ENCODE measurements around the gene ADCY9. TPM values are rescaled to one million over a fixed set of nuclear protein-coding genes. Genes with fewer than 3 reads are reported as not detected.
"Not testable (repeated sequence)": the region's sequence is repeated elsewhere in the genome, so short reads cannot be mapped to it uniquely, and the experiment has no call there.

The ADCY9 gene
- total RNA-seq, 4 donors from 2014 or later, result 13.1 to 25.1 (median 18.5) TPM

- intact Hi-C loops (cut with DNase I; ENCODE audit: low total_unique reads), result no loop called here
- TF ChIP-seq POLR2A (IDR thresholded peaks at IDR 0.05) (no peak), CTCF (IDR thresholded peaks at IDR 0.05) (no peak)
- H3K4me3 ChIP-seq (ENCODE audit: low read depth, poor library complexity, severe bottlenecking), result no peak overlapping the region
- peak in 1 of 2 donors; percentile 29 for DNase-seq (ENCODE audit: low spot score in 2 of 2)
- 90 to 91% methylated on average over 7 of the region's 7 CpGs for WGBS, 2 donors
Observed at GRCh38 chr16:4038448-4038847, 77.8 kb downstream of the ADCY9 start.

- H3K4me3 ChIP-seq (ENCODE audit: low read depth, poor library complexity, severe bottlenecking); DNase-seq (ENCODE audit: low spot score in 2 of 2); intact Hi-C loops (cut with DNase I; ENCODE audit: low total_unique reads): not testable (repeated sequence)
- WGBS, 2 donors, result 95 to 98% methylated on average over 3 of the region's 3 CpGs
Observed at GRCh38 chr16:4036952-4037351, 79.3 kb downstream of the ADCY9 start.

- intact Hi-C loops (cut with DNase I; ENCODE audit: low total_unique reads), result no loop called here
- H3K4me3 ChIP-seq (ENCODE audit: low read depth, poor library complexity, severe bottlenecking), result no peak overlapping the region
- no peak for DNase-seq (ENCODE audit: low spot score in 2 of 2)
- TF ChIP-seq POLR2A (IDR thresholded peaks at IDR 0.05) (no peak), CTCF (IDR thresholded peaks at IDR 0.05) (no peak)
- 81 to 85% methylated on average over 4 of the region's 4 CpGs for WGBS, 2 donors
Observed at GRCh38 chr16:4034963-4035362, 81.3 kb downstream of the ADCY9 start.

- intact Hi-C loops (cut with DNase I; ENCODE audit: low total_unique reads), result no loop called here
Observed at GRCh38 chr16:4033951-4034350, 82.3 kb downstream of the ADCY9 start.

GRCh38 chr16:4032768-4033167, 83.5 kb downstream of the ADCY9 start:
- DNase-seq (ENCODE audit: low spot score in 2 of 2), result no peak
- TF ChIP-seq POLR2A (IDR thresholded peaks at IDR 0.05), result no peak
- TF ChIP-seq CTCF (IDR thresholded peaks at IDR 0.05), result no peak
- no peak overlapping the region for H3K4me3 ChIP-seq (ENCODE audit: low read depth, poor library complexity, severe bottlenecking)
- WGBS, 2 donors, result 29 to 36% methylated on average over 13 of the region's 13 CpGs
- intact Hi-C loops (cut with DNase I; ENCODE audit: low total_unique reads), result no loop called here

More at GRCh38 chr16:4033951-4034350, 82.3 kb downstream of the ADCY9 start:
- TF ChIP-seq CTCF (IDR thresholded peaks at IDR 0.05) (no peak), POLR2A (IDR thresholded peaks at IDR 0.05) (no peak)
- 96 to 97% methylated on average over 10 of the region's 10 CpGs for WGBS, 2 donors
- DNase-seq (ENCODE audit: low spot score in 2 of 2), result no peak
- H3K4me3 ChIP-seq (ENCODE audit: low read depth, poor library complexity, severe bottlenecking), result no peak overlapping the region

GRCh38 chr16:4028144-4028543, 88.1 kb downstream of the ADCY9 start:
- intact Hi-C loops (cut with DNase I; ENCODE audit: low total_unique reads), result no loop called here
- 88 to 95% methylated on average over 8 of the region's 8 CpGs for WGBS, 2 donors
- H3K4me3 ChIP-seq (ENCODE audit: low read depth, poor library complexity, severe bottlenecking), result no peak overlapping the region
- DNase-seq (ENCODE audit: low spot score in 2 of 2), result no peak
- TF ChIP-seq POLR2A (IDR thresholded peaks at IDR 0.05) (no peak), CTCF (IDR thresholded peaks at IDR 0.05) (no peak)

Measured in lower leg skin (tissue), 4 donors.